HG02852 (cell line): ENCODE results near the gene UBR3.
"Not testable (repeated sequence)": the region's sequence is repeated elsewhere in the genome, so short reads cannot be mapped to it uniquely, and the experiment has no call there.

Experiments
- ATAC-seq: cut with Tn5 transposase; IDR thresholded peaks from one replicate; pipeline ENCODE4 v1.9.1; 2021; ENCODE audit warnings: mild to moderate bottlenecking, moderate library complexity; ENCODE audit not compliant: unreplicated experiment

Gene UBR3

GRCh38 chr2:169823996-169824372 lies 3.3 kb upstream of the UBR3 start:
- ATAC-seq, result no peak

- ATAC-seq, result peak; percentile 61
These were observed 2.6 kb upstream of the UBR3 start, which contains the start of gene METTL5 for GRCh38 chr2:169824373-169825333. Gene METTL5, minus strand, starts transcription at chr2:169824905. Its CDS starts 308 bp downstream, at chr2:169824597.

- ATAC-seq, result peak; percentile 12
These were observed 1.0 kb downstream of the UBR3 start for GRCh38 chr2:169828141-169828811.

GRCh38 chr2:169834401-169834800 lies 7.1 kb downstream of the UBR3 start:
- no peak for ATAC-seq

GRCh38 chr2:169838743-169839489 lies 11.7 kb downstream of the UBR3 start:
- ATAC-seq, result no peak

- no peak for ATAC-seq
These were observed 12.9 kb downstream of the UBR3 start for GRCh38 chr2:169839954-169840746.

GRCh38 chr2:169840747-169841142 lies 13.5 kb downstream of the UBR3 start:
- ATAC-seq, result no peak

- not testable (repeated sequence) for ATAC-seq
These were observed 14.4 kb downstream of the UBR3 start for GRCh38 chr2:169841625-169842024.

- no peak for ATAC-seq
These were observed 17.8 kb downstream of the UBR3 start for GRCh38 chr2:169845016-169845415.

- ATAC-seq, result not testable (repeated sequence)
These were observed 21.9 kb downstream of the UBR3 start for GRCh38 chr2:169848959-169849693.

GRCh38 chr2:169849710-169850109 lies 22.5 kb downstream of the UBR3 start:
- no peak for ATAC-seq

GRCh38 chr2:169853041-169853668 lies 25.9 kb downstream of the UBR3 start:
- no peak for ATAC-seq

- ATAC-seq, result not testable (repeated sequence)
These were observed 28.3 kb downstream of the UBR3 start for GRCh38 chr2:169855281-169856258.

- no peak for ATAC-seq
These were observed 32.2 kb downstream of the UBR3 start for GRCh38 chr2:169859423-169859822.

GRCh38 chr2:169860149-169860548 lies 32.9 kb downstream of the UBR3 start:
- no peak for ATAC-seq

- no peak for ATAC-seq
These were observed 35.6 kb downstream of the UBR3 start for GRCh38 chr2:169862816-169863215.

- ATAC-seq, result no peak
These were observed 38.2 kb downstream of the UBR3 start for GRCh38 chr2:169865492-169865891.

- ATAC-seq, result not testable (repeated sequence)
These were observed 39.0 kb downstream of the UBR3 start for GRCh38 chr2:169866230-169866629.
